Activated naive CD4-positive, alpha-beta T cell (primary cell): ENCODE data around the gene JAG1.

Source experiments
- DNase-seq, 4 experiments: peaks; one replicate each; lab custom pipeline; 2025; lab: John Stamatoyannopoulos, UW

Gene JAG1

DNA sequence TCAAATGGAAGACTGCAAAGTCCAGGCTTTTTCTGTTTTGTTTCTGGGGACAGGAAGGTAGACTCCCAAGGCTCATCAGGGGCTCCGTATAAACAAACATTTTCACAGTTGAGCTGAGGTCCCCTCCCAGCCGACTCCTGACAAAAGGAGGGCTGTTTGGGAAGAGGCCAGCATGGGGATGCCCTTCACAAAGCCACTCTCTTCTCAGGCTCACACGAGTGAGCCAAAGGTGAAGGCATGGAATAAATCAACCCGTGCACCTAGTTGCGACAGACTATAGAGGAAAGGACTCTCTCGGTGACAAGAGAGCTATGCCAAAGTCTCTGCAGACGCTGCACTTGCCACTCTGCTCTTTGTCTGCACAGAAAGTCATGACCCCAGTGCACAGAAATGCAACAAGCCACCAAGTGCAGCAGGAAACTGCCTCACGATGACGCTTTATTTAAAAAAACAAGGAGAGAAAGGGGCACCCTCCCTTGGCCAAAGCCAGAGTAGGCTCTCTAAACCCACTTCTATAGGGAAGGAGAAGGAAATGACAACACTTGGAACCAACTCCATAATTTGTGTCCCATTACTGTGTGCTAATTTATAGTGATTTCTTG lies 21.0 kb downstream of the JAG1 start:
- no peak for DNase-seq

DNA sequence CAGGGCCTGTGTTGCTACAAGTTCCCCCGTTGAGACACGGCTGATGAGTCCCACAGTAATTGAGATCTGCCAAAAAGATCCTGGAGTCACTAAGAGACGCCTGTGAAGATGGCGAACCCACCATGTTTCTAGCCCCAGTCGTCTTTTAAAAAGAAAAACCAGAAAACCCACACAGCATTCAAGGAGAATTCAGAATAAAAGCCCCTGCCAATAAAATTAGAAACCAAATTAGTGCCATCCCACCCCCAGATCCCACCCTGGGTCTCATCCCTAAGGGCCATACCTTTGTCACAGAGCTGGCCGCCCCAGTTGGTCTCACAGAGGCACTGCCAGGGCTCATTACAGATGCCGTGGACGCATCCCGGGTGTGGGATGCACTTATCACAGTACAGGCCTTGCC lies 21.6 kb downstream of the JAG1 start:
- DNase-seq, result no peak

DNA sequence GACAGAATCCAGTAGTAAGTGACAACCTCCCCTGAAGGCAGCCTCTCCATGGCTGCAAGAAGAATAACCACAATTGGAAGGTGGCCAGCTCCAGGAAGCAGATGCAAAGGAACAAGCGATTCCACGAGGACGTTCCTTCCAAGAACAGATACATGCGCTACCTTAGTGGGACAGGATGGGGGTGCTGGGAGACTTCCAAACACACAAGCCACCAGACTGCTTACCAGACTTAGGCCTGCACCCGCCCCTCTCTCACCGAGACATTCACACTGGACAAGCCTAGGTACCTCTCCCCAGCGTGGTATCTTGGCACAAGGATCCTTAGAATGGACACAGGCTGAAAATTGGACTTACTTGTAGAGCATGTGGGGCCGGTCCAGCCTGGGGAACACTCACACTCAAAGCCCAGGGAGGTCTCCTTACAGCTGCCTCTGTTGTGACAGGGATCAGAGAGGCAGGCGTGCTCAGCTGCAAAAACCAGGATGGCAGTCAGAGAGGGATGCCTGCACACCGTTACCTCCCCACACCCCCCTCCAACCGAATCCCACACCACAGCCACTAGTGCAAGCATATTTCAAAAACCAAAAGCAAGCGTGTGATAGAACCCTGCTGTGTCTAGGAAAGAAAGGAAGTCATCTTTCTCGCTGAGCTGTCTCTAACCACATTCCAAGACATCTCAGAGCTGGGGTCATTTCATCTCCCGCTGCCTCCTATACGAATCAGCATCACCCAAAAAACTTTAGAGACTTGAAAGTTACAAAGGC lies 22.4 kb downstream of the JAG1 start:
- no peak for DNase-seq

DNA sequence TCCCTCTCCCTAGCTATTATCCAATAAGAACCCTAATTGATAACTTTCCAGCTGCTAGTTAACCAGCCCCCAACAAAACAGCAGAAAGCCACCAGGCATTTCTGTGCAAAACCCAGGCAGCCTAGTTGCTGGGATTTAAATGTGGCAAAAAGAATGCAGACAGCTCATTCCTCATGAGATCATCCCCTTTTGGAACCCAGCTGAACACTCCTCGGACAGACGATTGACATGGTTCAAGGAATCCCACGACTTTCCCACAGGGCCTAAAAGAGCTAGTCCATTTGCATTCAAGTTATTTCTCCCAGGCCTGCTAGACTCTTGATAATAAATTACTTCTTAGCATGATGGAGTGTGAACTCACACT lies 24.0 kb downstream of the JAG1 start:
- DNase-seq, result no peak

DNA sequence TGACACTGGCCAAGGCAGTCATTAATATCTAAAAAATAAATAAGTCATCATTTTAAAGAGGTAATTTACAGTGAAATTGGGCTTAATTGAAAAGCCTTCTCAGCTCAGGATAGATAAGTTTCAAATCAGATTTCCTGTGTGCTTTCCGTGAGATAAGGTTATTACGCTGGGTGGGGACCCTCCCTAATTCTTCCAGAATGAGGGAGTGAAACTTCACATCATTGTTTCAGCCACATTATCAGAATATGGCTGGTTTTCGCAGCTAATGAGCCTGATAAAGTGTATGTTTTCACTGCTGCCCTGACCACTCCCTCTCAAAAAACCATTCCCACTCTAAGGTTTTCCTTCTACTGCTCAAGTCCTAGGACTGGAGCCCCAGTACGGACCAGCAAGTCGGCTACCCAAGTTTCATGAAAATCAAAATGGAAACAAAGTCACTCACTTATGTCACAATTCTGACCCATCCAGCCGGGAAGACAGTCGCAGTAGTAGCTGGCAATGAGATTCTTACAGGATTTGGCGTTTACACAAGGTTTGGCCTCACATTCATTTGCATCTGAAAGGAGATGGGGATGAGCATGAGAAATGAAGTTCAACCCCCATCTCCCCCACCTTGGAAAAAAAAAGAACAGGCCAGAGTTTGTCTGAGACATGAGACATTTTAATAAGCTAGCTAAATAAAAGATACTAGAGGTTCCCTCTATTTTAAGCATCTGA lies 24.6 kb downstream of the JAG1 start:
- no peak for DNase-seq

DNA sequence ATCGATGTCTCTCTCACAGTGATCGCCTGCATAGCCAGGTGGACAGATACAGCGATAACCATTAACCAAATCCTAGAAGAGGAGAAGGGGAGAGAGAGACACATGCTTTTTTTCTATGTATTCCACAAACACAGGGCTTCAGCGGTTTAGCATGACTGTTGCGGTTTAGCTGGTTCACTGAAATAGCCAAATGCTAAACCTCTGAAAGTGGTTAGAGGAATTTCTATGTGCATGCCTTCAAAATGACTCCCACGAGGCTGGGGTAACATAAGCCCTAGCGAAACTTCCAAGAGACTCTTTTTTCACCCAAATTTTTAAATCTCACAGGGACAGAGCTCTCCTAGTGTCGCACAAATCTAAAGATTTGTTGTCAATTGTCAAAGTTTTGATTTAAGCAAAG lies 25.1 kb downstream of the JAG1 start:
- no peak for DNase-seq

DNA sequence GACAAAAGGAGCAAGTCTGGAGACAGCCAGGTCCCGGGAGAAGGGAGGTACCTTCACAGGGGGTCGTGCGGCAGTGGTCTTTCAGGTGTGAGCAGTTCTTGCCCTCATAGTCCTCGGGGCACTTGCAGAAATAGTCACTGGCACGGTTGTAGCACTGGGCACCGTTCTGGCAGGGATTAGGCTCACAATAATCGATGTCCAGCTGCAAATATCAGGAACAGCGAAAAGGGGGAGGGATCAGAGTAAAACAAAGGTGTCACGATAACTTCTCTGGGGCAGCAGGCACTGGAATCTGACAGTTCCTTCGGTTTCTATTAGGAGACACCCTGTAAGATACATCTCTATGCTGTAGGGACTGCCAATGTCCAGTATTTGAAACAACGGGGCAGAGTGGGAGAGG lies 25.9 kb downstream of the JAG1 start:
- DNase-seq, result no peak

DNA sequence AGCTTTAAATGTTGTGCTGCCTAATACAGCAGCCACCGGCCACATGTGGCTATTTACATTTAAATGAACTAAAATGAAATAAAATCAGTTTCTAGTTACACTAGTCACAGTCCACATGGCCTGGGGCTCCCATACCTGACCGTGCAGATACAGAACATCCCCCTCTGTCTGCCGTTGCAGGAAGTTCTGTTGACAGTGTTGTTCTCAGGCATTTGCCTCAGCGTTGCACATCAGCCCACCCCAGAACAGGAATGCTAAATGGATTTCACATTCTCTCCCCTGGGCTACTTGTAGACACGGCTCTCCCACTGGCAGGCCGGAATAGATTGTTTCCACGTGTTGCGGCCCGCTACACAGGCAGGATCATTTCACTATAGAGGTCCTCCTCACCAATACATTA lies 26.3 kb downstream of the JAG1 start:
- no peak for DNase-seq

DNA sequence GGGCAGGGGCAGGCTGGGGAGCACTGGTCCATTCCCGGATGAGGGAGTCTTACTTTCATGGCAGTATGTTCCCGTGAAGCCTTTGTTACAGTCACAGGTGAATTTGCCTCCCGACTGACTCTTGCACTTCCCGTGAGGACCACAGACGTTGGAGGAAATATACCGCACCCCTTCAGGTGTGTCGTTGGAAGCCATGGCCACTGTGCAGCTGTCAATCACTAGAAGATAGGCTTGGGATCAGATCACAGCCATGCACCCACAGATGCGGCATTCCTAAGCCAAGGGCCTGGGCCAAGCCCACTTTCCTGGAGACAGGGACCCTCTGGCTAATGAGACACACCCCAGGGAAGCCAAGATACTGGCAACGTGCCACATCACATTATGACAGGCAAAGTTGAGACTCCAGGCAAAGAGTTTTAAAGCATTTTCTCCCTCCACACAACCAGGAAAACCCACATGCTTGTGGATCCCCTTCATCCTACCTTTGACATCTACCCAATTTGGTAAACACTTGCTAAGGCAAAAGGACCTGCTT lies 26.8 kb downstream of the JAG1 start:
- no peak for DNase-seq

DNA sequence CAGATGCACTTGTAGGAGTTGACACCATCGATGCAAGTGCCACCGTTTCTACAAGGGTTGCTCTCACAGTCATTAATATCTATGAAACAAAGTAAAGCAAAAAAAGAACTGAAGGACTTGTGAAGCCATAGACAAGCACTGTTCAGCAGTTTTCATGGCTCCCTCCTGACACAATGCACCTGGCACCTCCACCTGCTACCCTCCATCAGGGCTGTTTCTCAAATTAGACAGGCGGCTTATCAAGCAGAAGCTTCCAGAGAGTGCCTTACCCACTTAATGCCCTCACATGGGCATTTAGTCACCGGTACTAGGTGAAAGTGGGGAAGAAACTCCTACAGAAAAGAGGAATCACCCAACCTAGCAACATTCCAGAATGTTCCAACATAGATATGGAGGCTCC lies 27.8 kb downstream of the JAG1 start:
- DNase-seq, result no peak

DNA sequence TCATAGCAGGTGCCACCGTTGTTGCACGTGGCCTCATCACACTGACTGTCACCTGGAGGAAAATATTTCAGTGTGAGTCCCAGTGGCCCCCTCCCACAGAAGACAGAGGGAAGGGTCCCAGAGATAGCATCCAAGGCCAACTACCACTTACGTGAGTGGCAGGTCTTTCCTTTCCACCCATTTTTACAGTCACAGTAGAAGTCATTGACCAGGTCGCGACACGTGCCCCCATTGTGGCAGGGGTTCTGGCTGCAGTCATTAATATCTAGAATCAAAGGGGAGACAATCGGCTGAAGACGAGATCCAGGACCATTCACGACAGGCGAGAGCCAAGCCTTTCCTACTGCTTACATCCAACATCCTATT lies 28.6 kb downstream of the JAG1 start:
- no peak for DNase-seq

DNA sequence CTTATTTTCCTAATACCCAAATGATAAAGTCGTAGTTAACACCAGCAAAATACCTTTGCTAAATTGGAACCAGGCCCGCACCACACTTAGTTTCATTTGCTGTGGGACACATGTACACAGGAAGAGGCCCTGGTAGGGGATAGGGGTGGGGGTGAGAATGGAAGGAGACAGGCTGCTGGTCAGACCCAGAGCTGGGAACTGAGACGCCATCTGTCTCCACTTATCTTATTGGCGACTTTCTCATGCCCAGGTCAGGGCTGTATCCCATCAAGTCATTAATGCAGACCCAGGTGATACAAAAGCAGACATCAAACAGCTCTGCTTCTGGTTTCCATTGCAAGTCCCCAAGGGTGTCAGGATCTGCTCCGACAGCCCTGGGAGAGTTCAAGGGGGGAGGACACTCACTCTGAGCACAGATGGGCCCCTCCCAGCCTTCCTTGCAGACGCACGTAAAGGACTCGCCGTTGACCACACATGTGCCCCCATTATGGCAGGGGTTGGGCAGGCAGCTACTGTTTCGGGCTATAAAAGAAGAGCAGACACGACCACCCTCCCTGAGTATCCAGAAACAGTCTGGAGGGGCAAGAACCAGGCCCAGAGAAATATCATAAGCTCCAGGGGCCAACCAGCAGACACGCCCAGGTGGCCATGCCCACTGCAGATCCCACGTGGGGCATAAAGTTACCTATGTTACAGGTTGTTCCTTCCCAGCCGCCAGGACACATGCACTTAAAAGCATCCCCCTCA lies 29.2 kb downstream of the JAG1 start:
- DNase-seq, result no peak

DNA sequence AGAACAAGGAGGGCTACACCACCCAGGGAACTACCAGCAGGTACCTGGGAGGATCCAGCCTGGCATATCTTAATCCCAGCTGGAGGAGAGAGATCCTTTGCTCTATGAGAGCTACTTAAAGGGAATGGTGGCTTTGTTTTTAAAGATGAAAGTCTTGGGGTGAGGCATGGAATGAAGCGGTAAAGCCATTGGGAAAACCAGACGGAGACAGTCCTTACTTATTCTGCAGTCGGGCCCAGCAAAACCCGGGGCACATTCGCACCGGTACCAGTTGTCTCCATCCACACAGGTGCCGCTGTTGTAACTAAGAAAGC lies 30.3 kb downstream of the JAG1 start:
- no peak for DNase-seq

DNA sequence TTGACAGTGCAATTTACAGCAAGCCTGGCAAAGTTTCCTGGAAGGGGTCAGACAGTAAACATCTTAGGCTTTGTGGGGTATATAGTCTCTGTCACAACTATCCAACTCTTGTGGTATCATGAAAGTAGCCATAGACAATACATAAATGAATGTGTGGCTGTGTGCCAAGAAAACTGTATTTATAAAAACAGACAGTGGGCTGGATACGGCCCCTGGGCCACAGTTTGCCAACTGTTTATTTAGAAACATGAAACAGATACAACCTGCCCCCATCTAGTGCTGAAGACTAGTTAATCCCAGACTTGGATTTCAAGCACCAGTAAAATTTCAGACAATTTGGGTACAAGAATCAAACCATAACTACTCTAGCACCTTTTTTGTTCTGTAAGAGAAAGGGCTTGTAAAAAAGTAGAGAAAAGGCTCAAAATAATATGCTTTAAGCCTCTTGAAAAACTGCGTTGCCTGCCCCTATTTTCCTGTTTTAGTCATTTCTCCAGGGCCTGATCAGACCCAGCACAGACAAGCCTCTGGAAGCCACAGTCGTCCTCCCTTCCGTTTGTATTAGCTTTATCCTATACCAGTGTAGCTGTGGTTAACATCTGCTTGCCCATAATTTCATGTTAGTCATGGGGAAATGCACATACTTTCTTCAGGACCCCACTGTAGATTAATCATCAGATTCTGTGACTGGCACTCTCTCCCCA lies 30.8 kb downstream of the JAG1 start:
- no peak for DNase-seq

DNA sequence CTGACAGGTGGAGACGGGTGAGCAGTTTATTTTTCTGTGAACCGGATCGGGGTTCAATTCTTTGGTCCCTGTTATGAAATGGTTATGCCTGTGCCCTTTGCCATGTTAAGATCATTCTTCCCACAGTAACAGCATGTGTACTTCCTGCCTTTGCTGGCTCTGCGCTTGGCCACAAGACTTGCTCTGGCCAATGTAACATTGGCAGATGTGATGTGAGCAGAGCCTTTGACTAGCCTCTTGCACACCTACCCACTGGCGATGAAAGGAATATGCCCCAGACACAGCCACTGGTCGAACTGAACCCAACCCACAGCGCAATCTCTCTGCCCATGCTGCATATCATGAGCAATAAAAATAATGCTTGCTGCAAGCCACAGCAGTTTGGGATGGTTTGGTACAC lies 31.9 kb downstream of the JAG1 start:
- DNase-seq, result no peak

DNA sequence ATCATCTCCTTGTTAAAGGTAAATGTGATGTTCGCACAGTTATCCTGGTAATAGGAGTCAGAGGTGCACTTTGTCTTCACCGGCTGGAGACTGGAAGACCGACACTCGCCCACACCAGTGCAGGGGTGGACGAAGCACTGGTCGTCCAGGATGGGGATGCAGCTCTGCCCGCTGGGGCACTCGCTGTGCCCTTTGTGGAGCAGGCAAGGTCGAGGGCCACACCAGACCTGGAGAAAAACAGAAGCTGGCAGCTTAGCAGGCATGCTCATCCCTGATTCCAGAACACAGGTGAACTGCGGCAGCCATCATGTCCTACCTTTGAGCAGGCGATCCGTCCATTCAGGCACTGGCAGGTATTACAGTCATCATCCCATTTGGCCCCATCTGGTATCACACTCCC lies 32.3 kb downstream of the JAG1 start:
- no peak for DNase-seq

DNA sequence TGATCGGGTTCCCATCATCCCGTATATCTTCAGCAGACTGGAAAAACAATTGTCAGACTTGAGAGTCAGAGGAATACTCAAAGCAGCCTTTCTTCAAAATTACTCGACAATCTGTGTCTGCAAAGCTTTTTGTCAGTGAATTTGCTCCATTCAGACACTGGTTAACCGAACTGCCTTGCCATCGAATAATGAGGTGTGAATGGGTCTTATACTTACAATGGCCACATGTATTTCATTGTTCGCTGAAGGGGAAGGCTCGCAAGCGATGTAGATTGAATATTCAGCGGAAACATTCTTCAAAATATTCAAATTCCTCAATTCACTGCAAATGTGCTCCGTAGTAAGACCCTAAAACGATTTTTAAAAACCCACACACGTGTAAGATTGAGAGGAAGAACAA lies 32.9 kb downstream of the JAG1 start:
- no peak for DNase-seq

DNA sequence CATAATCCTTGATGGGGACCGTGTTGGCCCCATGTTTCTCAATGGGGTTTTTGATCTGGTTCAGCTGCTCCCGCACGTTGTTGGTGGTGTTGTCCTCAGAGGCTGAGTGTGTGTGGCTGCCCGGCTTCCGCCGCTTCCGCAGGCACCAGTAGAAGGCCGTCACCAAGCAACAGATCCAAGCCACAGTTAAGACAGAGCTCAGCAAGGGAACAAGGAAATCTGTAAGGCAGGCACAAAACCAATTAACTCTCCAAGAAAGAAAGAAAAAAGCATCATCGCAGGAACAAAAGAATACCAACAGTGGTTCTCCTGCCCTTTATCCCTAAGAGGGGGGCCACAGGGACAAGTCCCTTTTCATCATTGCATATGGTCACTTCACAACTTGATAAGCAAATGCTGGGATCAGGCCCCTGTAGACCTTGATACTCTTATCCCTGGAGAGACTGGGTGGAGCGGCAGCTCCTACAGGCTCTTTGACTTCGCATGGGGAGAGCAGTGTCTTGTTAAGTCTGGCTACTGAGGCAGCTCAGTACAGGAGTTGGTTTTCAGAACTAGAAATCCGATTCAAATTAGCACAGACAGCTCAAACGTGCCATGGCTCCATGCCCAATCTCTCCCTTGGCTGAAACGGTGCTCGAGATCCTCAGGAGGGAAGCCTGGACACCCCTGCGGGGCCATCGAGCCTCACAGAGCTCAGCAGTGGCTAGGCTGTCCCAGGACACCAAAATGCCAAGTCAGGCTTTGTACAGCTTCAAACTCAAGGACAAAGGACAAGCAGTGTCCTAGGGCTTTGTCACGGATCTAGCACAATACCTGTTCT lies 33.9 kb downstream of the JAG1 start:
- DNase-seq, result no peak

DNA sequence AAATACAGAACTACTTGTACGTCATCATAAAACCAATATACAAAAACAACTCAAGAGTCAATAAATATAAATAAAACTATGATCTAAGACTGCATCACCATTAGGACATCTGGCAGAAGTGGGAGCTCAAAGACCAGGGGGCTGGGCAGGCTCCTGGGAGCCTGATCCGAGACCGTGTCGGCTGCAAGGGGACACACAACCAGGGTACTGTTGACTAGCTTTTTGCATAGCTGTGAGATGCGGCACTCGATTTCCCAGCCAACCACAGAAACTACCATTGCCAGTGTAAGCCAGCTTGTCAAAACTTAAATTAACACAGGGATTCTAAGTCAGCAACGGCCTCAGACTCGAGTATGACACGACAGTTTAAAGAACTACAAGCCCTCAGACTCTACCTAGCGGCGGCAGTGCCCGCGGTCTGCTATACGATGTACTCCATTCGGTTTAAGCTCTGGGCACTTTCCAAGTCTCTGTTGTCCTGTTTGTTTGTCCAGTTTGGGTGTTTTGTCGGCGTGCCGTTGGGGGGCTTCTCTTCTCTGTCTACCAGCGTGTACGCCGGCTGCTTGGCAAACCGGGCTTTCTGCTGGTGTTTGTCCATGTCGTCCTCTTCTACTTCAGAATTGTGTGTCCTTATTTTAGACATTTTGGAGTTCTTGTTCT lies 34.6 kb downstream of the JAG1 start:
- no peak for DNase-seq

DNA sequence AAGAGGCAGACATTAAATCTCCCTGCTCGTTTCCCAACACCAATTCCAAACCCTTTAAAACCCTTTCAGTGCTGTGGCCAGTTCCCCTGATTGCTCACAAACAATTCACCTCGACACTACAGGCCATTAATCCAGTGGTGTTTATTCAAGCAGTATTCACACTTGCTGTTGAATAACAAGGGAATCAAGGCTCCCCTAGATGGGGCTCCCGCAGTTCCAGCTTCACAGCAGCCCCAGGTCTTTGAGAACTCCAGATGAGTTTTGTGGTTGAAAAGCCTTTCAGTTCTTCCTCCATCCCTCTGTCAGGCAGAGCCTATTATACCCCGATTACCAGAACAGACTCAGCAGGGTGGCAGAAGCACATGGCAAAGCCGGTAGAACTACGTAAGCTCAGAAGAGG lies 36.2 kb downstream of the JAG1 start:
- no peak for DNase-seq
